H1 (cell line): ENCODE measurements around the gene SLC27A4. TPM values are rescaled to one million over a fixed set of nuclear protein-coding genes. Genes with fewer than 3 reads are reported as not detected.

Experiments used
- CTCF ChIA-PET: fragments of 300-600 bp; sonication (Branson Sonifier 250); formaldehyde crosslinking; loops from one replicate; lab custom pipeline; 2021; ENCODE audit not compliant: partially characterized antibody; lab: Charles Lee
- POLR2A ChIA-PET: fragments of 300-600 bp; sonication (Branson Sonifier 250); formaldehyde crosslinking; loops from one replicate; lab custom pipeline; 2021; ENCODE audit warnings: inconsistent platforms; ENCODE audit not compliant: partially characterized antibody; lab: Charles Lee
- DNase-seq, 2 experiments: peaks; one replicate each; pipeline versions ENCODE4 v3.0.0 to v3.0.0-alpha.2; 2010 to 2022; ENCODE audit warnings: low spot score in 2 of 2, low read depth in 1 of 2, mixed read lengths in 1 of 2
- FAIRE-seq: peaks from 2 replicates; lab custom pipeline; 2011; peaks lifted over from hg19 to GRCh38; lab: Jason Lieb, UNC
- H2AFZ ChIP-seq: 2 replicates; pipeline ENCODE4 v1.8.1; 2012; ENCODE audit warnings: low read length, inconsistent platforms
- H2AK5ac ChIP-seq: 2 replicates; pipeline ENCODE4 v1.6.1; 2013; ENCODE audit warnings: low read depth, low read length
- H2BK120ac ChIP-seq: replicated peaks from 2 replicates; pipeline ENCODE3; 2013; ENCODE audit warnings: low read depth, low read length, inconsistent platforms
- H2BK12ac ChIP-seq: 2 replicates; pipeline ENCODE4 v1.6.1; 2013; ENCODE audit warnings: low read depth, low read length
- H2BK15ac ChIP-seq: 2 replicates; pipeline ENCODE4 v1.6.1; 2013; ENCODE audit warnings: low read length
- H2BK20ac ChIP-seq: 2 replicates; pipeline ENCODE4 v1.6.1; 2013; ENCODE audit warnings: low read length
- H2BK5ac ChIP-seq: 2 replicates; pipeline ENCODE4 v1.6.1; 2013; ENCODE audit warnings: low read depth, low read length
- H3K14ac ChIP-seq: 2 replicates; pipeline ENCODE4 v1.6.1; 2013; ENCODE audit warnings: inconsistent platforms; ENCODE audit not compliant: insufficient read length
- H3K18ac ChIP-seq: 2 replicates; pipeline ENCODE4 v1.6.1; 2013; ENCODE audit warnings: low read length; ENCODE audit errors: extremely low read depth
- H3K23ac ChIP-seq: 2 replicates; pipeline ENCODE4 v1.6.1; 2013; ENCODE audit warnings: inconsistent platforms; ENCODE audit not compliant: insufficient read length
- H3K23me2 ChIP-seq: 2 replicates; pipeline ENCODE4 v1.6.1; 2013; ENCODE audit warnings: low read depth, low read length
- H3K27ac ChIP-seq: 2 replicates; pipeline ENCODE4 v1.6.1; 2011; ENCODE audit warnings: low read depth, low read length, inconsistent platforms
- H3K27me3 ChIP-seq, 4 experiments: replicated peaks in 1 of 4; 1 replicate in 1 of 4; 2 replicates in 3 of 4; pipeline versions ENCODE4 v1.6.1 to v1.8.1; 2011 to 2013; ENCODE audit warnings: low read length in 3 of 4, mild to moderate bottlenecking in 3 of 4, inconsistent platforms in 2 of 4, mixed read lengths in 2 of 4, moderate library complexity in 1 of 4; ENCODE audit not compliant: control insufficient read depth in 3 of 4, insufficient read depth in 3 of 4; ENCODE audit errors: extremely low read depth in 1 of 4
- H3K36me3 ChIP-seq, 4 experiments: 2 replicates each; pipeline versions ENCODE4 v1.6.1 to v1.8.1; 2011 to 2013; ENCODE audit warnings: mild to moderate bottlenecking in 4 of 4, low read length in 3 of 4, moderate library complexity in 2 of 4, control low read depth in 1 of 4, inconsistent platforms in 1 of 4; ENCODE audit not compliant: insufficient read depth in 4 of 4, control insufficient read depth in 2 of 4
- H3K4ac ChIP-seq: replicated peaks from 2 replicates; pipeline ENCODE3; 2013; ENCODE audit warnings: low read length, low read depth, mixed read lengths, inconsistent platforms; ENCODE audit not compliant: insufficient read length
- H3K4me1 ChIP-seq, 4 experiments: replicated peaks in 1 of 4; 1 replicate in 1 of 4; 2 replicates in 3 of 4; pipeline versions ENCODE4 v1.6.1 to v1.8.1; 2011 to 2013; ENCODE audit warnings: low read length in 3 of 4, inconsistent platforms in 2 of 4, mixed read lengths in 1 of 4; ENCODE audit not compliant: insufficient read depth in 4 of 4, control insufficient read depth in 3 of 4
- H3K4me2 ChIP-seq, 2 experiments: 2 replicates each; pipeline versions ENCODE4 v1.6.1 to v1.8.1; 2011 to 2013; ENCODE audit warnings: low read depth in 2 of 2, low read length in 2 of 2, control low read depth in 1 of 2, inconsistent platforms in 1 of 2, mild to moderate bottlenecking in 1 of 2; ENCODE audit not compliant: insufficient read depth in 1 of 2
- H3K4me3 ChIP-seq, 4 experiments: fragments of 200-600, 300-600 bp in 1 of 4; sonication (generic), shearing (Covaris generic), sonication (Bioruptor Twin) in 1 of 4; 2 replicates each; pipeline versions ENCODE4 v1.5.1 to v1.8.1; 2011 to 2016; ENCODE audit warnings: low read length in 4 of 4, low read depth in 3 of 4, control low read depth in 2 of 4, inconsistent platforms in 2 of 4, mild to moderate bottlenecking in 2 of 4, mixed read lengths in 1 of 4, moderate library complexity in 1 of 4; ENCODE audit not compliant: insufficient read depth in 2 of 4; ENCODE audit errors: extremely low read depth in 1 of 4
- H3K56ac ChIP-seq: replicated peaks from 2 replicates; pipeline ENCODE3; 2013; ENCODE audit warnings: low read depth, mild to moderate bottlenecking, mixed read lengths, low read length, inconsistent platforms; ENCODE audit not compliant: insufficient read length
- H3K79me1 ChIP-seq: 2 replicates; pipeline ENCODE4 v1.6.1; 2013; ENCODE audit warnings: low read depth, low read length, control low read depth
- H3K79me2 ChIP-seq, 2 experiments: 2 replicates each; pipeline versions ENCODE4 v1.6.1 to v1.8.1; 2012 to 2013; ENCODE audit warnings: low read length in 2 of 2, mild to moderate bottlenecking in 2 of 2, inconsistent platforms in 1 of 2; ENCODE audit not compliant: insufficient read depth in 2 of 2, control insufficient read depth in 1 of 2
- H3K9ac ChIP-seq, 4 experiments: replicated peaks in 1 of 4; 1 replicate in 1 of 4; 2 replicates in 3 of 4; pipeline versions ENCODE4 v1.6.1 to v1.8.1; 2011 to 2013; ENCODE audit warnings: low read depth in 3 of 4, low read length in 3 of 4, control low read depth in 2 of 4, mild to moderate bottlenecking in 2 of 4, moderate library complexity in 2 of 4, inconsistent platforms in 1 of 4; ENCODE audit errors: extremely low read depth in 1 of 4
- H3K9me3 ChIP-seq, 2 experiments: 2 replicates each; pipeline versions ENCODE4 v1.6.1 to v1.8.1; 2012 to 2013; ENCODE audit warnings: mild to moderate bottlenecking in 2 of 2, moderate library complexity in 2 of 2, control low read depth in 1 of 2, inconsistent platforms in 1 of 2, low read depth in 1 of 2, low read length in 1 of 2, mixed read lengths in 1 of 2; ENCODE audit not compliant: insufficient read depth in 2 of 2
- H4K20me1 ChIP-seq, 2 experiments: replicated peaks in 1 of 2; 2 replicates each; pipeline versions ENCODE3 to v1.8.1; 2011 to 2013; ENCODE audit warnings: inconsistent platforms in 2 of 2, low read length in 2 of 2, mild to moderate bottlenecking in 1 of 2; ENCODE audit not compliant: insufficient read depth in 2 of 2, control insufficient read depth in 1 of 2
- H4K5ac ChIP-seq: 2 replicates; pipeline ENCODE4 v1.6.1; 2013; ENCODE audit warnings: low read length, low read depth, mixed read lengths, inconsistent platforms; ENCODE audit not compliant: insufficient read length
- H4K8ac ChIP-seq: 2 replicates; pipeline ENCODE4 v1.8.0; 2013; ENCODE audit warnings: mild to moderate bottlenecking, moderate library complexity, low read length, inconsistent platforms; ENCODE audit not compliant: insufficient read depth; ENCODE audit errors: extremely low read depth
- H4K91ac ChIP-seq: replicated peaks from 2 replicates; pipeline ENCODE3; 2013; ENCODE audit warnings: low read length, mixed read lengths, inconsistent platforms; ENCODE audit not compliant: insufficient read length
- POU5F1 ChIP-seq: IDR thresholded peaks from 2 replicates; pipeline ENCODE4 v1.6.1; 2011; ENCODE audit warnings: low read depth, mild to moderate bottlenecking, low read length, moderate library complexity
- TAF1 ChIP-seq: IDR thresholded peaks from 2 replicates; pipeline ENCODE4 v1.6.1; 2011; ENCODE audit warnings: mild to moderate bottlenecking, low read depth, low read length
- WGBS, 2 experiments: shearing (Covaris generic) in 1 of 2; methylation state at CpG; one replicate each; pipeline versions ENCODE4 v1.1.6 to v1.1.7; 2013 to 2015; ENCODE audit warnings: low lambda C conversion rate in 2 of 2, mixed read lengths in 2 of 2, inconsistent platforms in 1 of 2, low coverage in 1 of 2, missing lambda C conversion rate in 1 of 2; ENCODE audit not compliant: insufficient replicate concordance in 2 of 2, insufficient coverage in 1 of 2, insufficient read length in 1 of 2; ENCODE audit errors: extremely low coverage in 1 of 2, missing lambda C conversion rate in 1 of 2; 5-methylcytosine and 5-hydroxymethylcytosine counted together
- polyA plus RNA-seq, 7 experiments: library from polyadenylated mRNA; depleted of rRNA in 3 of 7; stranded (reverse) in 5 of 7; unstranded in 2 of 7; fragments of >200 nt in 5 of 7; fragments of 200-250 nt in 2 of 7; gene quantifications; 1 replicate in 5 of 7; 2 replicates in 1 of 7; 4 replicates in 1 of 7; pipeline versions ENCODE4 v1.2.1 to v1.2.3, GENCODE V29; 2011 to 2013; ENCODE audit warnings: missing spikeins in 2 of 7, mixed read lengths in 2 of 7
- total RNA-seq: library from RNA; stranded (reverse); fragmentation: NEBNext Ultra II Directional; extraction: Animal tissue kit (Norgen Biotek cat#: 25700); gene quantifications from 2 replicates; pipeline ENCODE4 v1.2.1, GENCODE V29; 2021

Gene SLC27A4
- total and polyA plus RNA-seq, 2 of the 8 experiments (the other 6 are each of a cell fraction or from before 2014, with no cell fraction given): 14.9 to 20.5 TPM

DNA sequence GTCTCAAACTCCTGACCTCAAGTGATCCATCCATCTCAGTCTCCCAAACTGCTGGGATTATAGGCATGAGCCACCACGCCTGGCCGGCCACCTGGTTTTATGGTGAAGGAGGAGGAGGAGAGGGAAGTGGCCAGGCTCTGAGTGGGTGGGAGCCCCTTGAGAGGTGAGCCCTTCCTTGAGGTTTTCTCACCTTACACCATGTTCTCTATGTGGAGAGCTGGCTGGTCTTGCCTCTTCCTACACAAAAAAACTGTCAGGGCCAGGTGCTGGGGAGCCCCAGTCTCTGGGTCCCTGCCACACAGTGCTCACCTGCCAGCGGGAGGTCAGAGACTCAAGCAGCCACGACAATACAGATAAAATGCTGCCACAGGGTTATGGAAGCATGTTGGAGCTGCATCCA lies 46.2 kb upstream of the SLC27A4 start:
- no peak overlapping the region for H2BK12ac ChIP-seq
- no peaks in the 10 kb centered on the region for H3K79me1 ChIP-seq
- H3K56ac ChIP-seq: no peak overlapping the region
- DNase-seq: no peak
- no peak overlapping the region for H3K23ac ChIP-seq
- H3K18ac ChIP-seq: no peak overlapping the region
- POLR2A ChIA-PET: interaction anchor here (0.5 to 1.2 kb wide), 2 partner anchors 51 to 126 kb away, joined by 3 to 4 read pairs; partner anchors contain the start of gene CERCAM
- H3K27me3 ChIP-seq: no peaks in the 10 kb centered on the region
- TF ChIP-seq POU5F1: no peak
- no peak for TF ChIP-seq TAF1
- TF ChIP-seq, all 59 proteins: peak for 0
- H3K9me3 ChIP-seq: no peaks in the 10 kb centered on the region
- no peak overlapping the region for H3K9ac ChIP-seq
- H3K36me3 ChIP-seq: no peaks in the 10 kb centered on the region
- H2BK20ac ChIP-seq: no peak overlapping the region
- peaks cover 1 to 3% of the 10 kb centered on the region in 2 experiments for H4K20me1 ChIP-seq
- H3K4me1 ChIP-seq: no peaks in the 10 kb centered on the region
- no peak overlapping the region for H3K4ac ChIP-seq
- H4K5ac ChIP-seq: no peak overlapping the region
- no peak overlapping the region for H4K91ac ChIP-seq
- H3K4me2 ChIP-seq: no peak overlapping the region
- no peaks in the 10 kb centered on the region for H3K23me2 ChIP-seq
- no peak overlapping the region for H2AK5ac ChIP-seq
- H4K8ac ChIP-seq: no peak overlapping the region
- no peak overlapping the region; the same call in 1 of the 2 replicates for H3K27ac ChIP-seq
- no peak overlapping the region for H2BK120ac ChIP-seq
- CTCF ChIA-PET: interaction anchor here (0.9 to 8.1 kb wide), 11 partner anchors 8 to 229 kb away, joined by 3 to 88 read pairs (median 17); no protein-coding TSS in a partner anchor
- H3K14ac ChIP-seq: no peak overlapping the region
- no peak overlapping the region for H2BK15ac ChIP-seq
- FAIRE-seq: no peak
- H2BK5ac ChIP-seq: no peak overlapping the region
- no peak overlapping the region for H2AFZ ChIP-seq
- H3K79me2 ChIP-seq: no peaks in the 10 kb centered on the region
- 84% methylated on average over 4 of the region's 4 CpGs; no CpG with 5 or more reads in 1 of the 2 experiments for WGBS, 2 experiments
- H3K4me3 ChIP-seq: no peak overlapping the region
